Measurements from ENCODE around the gene EHMT1.
A peak's percentile ranks its signal among the peaks of the same experiment; 100 is the strongest.

The EHMT1 gene

GRCh38 chr9:137674307-137674975 lies 55.6 kb downstream of the EHMT1 start:
- DNase-seq (ENCODE audit: low read depth), result no peak

GRCh38 chr9:137674976-137675320 lies 56.1 kb downstream of the EHMT1 start:
- DNase-seq (ENCODE audit: low read depth), result no peak

GRCh38 chr9:137676998-137677397 lies 58.2 kb downstream of the EHMT1 start:
- DNase-seq (ENCODE audit: low read depth), result no peak

- no peak for DNase-seq (ENCODE audit: low read depth)
Observed at GRCh38 chr9:137678202-137678601, 59.4 kb downstream of the EHMT1 start.

GRCh38 chr9:137679249-137679648 lies 60.4 kb downstream of the EHMT1 start:
- DNase-seq (ENCODE audit: low read depth), result no peak

GRCh38 chr9:137679695-137680305 lies 61.0 kb downstream of the EHMT1 start:
- DNase-seq (ENCODE audit: low read depth), result no peak

- no peak for DNase-seq (ENCODE audit: low read depth)
Observed at GRCh38 chr9:137680444-137681358, 61.9 kb downstream of the EHMT1 start.

GRCh38 chr9:137682428-137683105 lies 63.8 kb downstream of the EHMT1 start:
- DNase-seq (ENCODE audit: low read depth), result no peak

- no peak for DNase-seq (ENCODE audit: low read depth)
Observed at GRCh38 chr9:137683262-137683864, 64.6 kb downstream of the EHMT1 start.

- DNase-seq (ENCODE audit: low read depth), result no peak
Observed at GRCh38 chr9:137685035-137685740, 66.4 kb downstream of the EHMT1 start.

GRCh38 chr9:137685741-137686420 lies 67.1 kb downstream of the EHMT1 start:
- peak; percentile 65 for DNase-seq (ENCODE audit: low read depth)

- no peak for DNase-seq (ENCODE audit: low read depth)
Observed at GRCh38 chr9:137688261-137688660, 69.5 kb downstream of the EHMT1 start.

- DNase-seq (ENCODE audit: low read depth), result no peak
Observed at GRCh38 chr9:137688725-137689124, 69.9 kb downstream of the EHMT1 start.

- no peak for DNase-seq (ENCODE audit: low read depth)
Observed at GRCh38 chr9:137689745-137690529, 71.1 kb downstream of the EHMT1 start.

- DNase-seq (ENCODE audit: low read depth), result no peak
Observed at GRCh38 chr9:137690930-137691645, 72.3 kb downstream of the EHMT1 start.

GRCh38 chr9:137691646-137692351 lies 73.0 kb downstream of the EHMT1 start:
- no peak for DNase-seq (ENCODE audit: low read depth)

- DNase-seq (ENCODE audit: low read depth), result no peak
Observed at GRCh38 chr9:137694236-137694959, 75.6 kb downstream of the EHMT1 start.
